Type B pancreatic cell (in vitro differentiated cells): ENCODE results near the gene TMC1. TPM values are rescaled to one million over a fixed set of nuclear protein-coding genes. Genes with fewer than 3 reads are reported as not detected.
"Not testable (repeated sequence)": the region's sequence is repeated elsewhere in the genome, so short reads cannot be mapped to it uniquely, and the experiment has no call there.

Source experiments
- DNase-seq: peaks from one replicate; pipeline ENCODE4 v3.0.0; 2021; ENCODE audit warnings: mixed read lengths; ENCODE audit not compliant: unreplicated experiment; ENCODE audit errors: extremely low spot score
- H3K27ac Mint-ChIP-seq: 2 replicates; pipeline ENCODE4 v1.8.0; 2021; ENCODE audit warnings: mild to moderate bottlenecking, mixed read lengths
- H3K27me3 Mint-ChIP-seq: 2 replicates; pipeline ENCODE4 v1.8.0; 2021; ENCODE audit warnings: mixed read lengths
- H3K36me3 Mint-ChIP-seq: 2 replicates; pipeline ENCODE4 v1.8.0; 2021; ENCODE audit warnings: mixed read lengths
- H3K4me1 Mint-ChIP-seq: one replicate; pipeline ENCODE4 v1.8.0; 2021; ENCODE audit warnings: mixed read lengths; ENCODE audit not compliant: unreplicated experiment
- H3K4me3 Mint-ChIP-seq: 2 replicates; pipeline ENCODE4 v1.8.0; 2021; ENCODE audit warnings: mild to moderate bottlenecking, mixed read lengths
- H3K9me3 Mint-ChIP-seq: 2 replicates; pipeline ENCODE4 v1.8.0; 2021; ENCODE audit warnings: mixed read lengths
- CTCF ChIP-seq: fragments of 200-600 bp; sonication (generic); conservative IDR thresholded peaks from 2 replicates; pipeline ENCODE4 v1.5.0; 2021; ENCODE audit warnings: antibody characterized with exemption, mild to moderate bottlenecking
- long read RNA-seq: library from polyadenylated mRNA; unstranded; transcript quantifications from one replicate; pipeline ENCODE4 v2.0.0, GENCODE V29; 2020
- total RNA-seq: library from RNA; stranded (reverse); gene quantifications from 2 replicates; pipeline ENCODE4 v1.2.1, GENCODE V29; 2021; ENCODE audit warnings: low replicate concordance

TMC1 gene
- not detected in 2 replicates for total RNA-seq
- long read RNA-seq = 0 reads

DNA sequence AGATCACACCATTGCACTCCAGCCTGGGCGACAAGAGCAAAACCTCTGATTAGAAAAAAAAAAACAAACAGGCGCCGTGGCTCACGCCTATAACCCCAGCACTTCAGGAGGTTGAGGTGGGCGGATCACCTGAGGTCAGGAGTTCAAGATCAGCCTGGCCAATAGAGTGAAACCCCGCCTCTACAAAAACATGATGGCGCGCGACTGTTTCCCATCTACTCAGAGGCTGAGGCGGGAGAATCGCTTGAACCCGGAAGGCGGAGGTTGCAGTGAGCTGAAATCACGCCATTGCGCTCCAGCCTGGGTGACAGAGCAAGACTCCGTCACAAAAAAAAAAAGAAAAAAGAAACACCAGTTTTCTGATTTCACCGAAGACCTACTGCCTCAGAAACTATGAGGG is at the start of gene TMC1:
TMC1 (plus strand) TSS at position 193 of the 400 bp plus-strand sequence. CDS start 127,041 bp downstream, outside the sequence.
- not testable (repeated sequence) for H3K27ac Mint-ChIP-seq, DNase-seq, H3K36me3 Mint-ChIP-seq, H3K9me3 Mint-ChIP-seq, H3K4me3 Mint-ChIP-seq, H3K4me1 Mint-ChIP-seq, H3K27me3 Mint-ChIP-seq

GRCh38 chr9:72473474-72474261 is 47.7 kb upstream of the TMC1 start:
- Mint-ChIP-seq H3K27ac (peak overlapping the region; percentile 61), H3K4me3 (no peak overlapping the region), H3K36me3 (no peaks in the 10 kb centered on the region), H3K9me3 (peaks cover 6% of the 10 kb centered on the region), H3K4me1 (peaks cover 16% of the 10 kb centered on the region), H3K27me3 (no peaks in the 10 kb centered on the region)
- no peak for TF ChIP-seq CTCF
- no peak for DNase-seq

- no peaks in the 10 kb centered on the region for H3K36me3 Mint-ChIP-seq
- H3K9me3 Mint-ChIP-seq = peaks cover 6% of the 10 kb centered on the region
- H3K27ac Mint-ChIP-seq = no peak overlapping the region
- no peak overlapping the region for H3K4me3 Mint-ChIP-seq
- no peak for TF ChIP-seq CTCF
- H3K27me3 Mint-ChIP-seq = no peaks in the 10 kb centered on the region
- no peak for DNase-seq
- H3K4me1 Mint-ChIP-seq = peaks cover 16% of the 10 kb centered on the region
Measured at GRCh38 chr9:72474676-72475075, 46.7 kb upstream of the TMC1 start.

GRCh38 chr9:72476100-72476499 is 45.3 kb upstream of the TMC1 start:
- H3K27ac Mint-ChIP-seq = peak overlapping the region; percentile 80
- peaks cover 16% of the 10 kb centered on the region for H3K4me1 Mint-ChIP-seq
- peaks cover 6% of the 10 kb centered on the region for H3K9me3 Mint-ChIP-seq
- DNase-seq = no peak
- TF ChIP-seq CTCF = no peak
- H3K27me3 Mint-ChIP-seq = no peaks in the 10 kb centered on the region
- no peak overlapping the region for H3K4me3 Mint-ChIP-seq
- no peaks in the 10 kb centered on the region for H3K36me3 Mint-ChIP-seq

DNA sequence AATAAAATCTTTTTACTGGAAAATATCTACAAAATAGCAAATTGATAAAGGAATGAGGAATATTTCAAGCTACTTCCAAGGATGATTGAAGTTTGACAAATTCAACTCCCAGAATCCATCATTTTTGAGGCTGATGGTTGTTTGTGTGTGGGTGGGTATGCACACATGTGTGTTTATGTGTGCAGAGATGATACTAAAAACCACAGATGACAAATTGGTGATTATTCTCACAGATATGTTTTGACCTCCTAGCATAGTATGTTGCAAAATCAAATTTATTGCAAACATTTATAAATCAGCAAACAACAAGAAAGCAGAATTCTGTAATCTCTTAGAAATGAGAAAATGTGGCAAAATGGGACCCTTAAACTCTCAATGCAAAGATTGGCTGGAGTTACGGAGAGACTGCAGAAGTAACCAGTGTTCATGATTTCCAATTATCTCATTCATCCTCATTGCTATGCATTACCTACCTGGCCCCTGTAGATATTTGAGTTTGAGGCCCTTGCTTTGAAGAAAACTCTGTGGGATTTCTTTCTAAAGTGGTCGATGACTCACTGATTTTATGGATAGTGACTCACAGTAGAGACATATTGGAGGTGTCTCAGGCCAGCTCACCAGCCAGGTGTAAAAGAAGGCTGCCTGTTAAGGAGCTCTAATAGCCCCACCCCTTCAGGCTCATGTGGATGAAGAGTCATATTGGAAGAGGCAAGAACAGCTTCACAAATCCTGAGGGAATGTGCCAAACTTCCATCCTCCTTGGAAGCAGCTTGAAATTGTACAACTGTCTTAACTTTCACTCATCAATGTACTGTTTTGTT is 44.6 kb upstream of the TMC1 start:
- Mint-ChIP-seq H3K27ac (peak overlapping the region; percentile 98), H3K9me3 (peaks cover 6% of the 10 kb centered on the region), H3K4me3 (peak overlapping the region; percentile 21), H3K4me1 (peaks cover 16% of the 10 kb centered on the region), H3K36me3 (no peaks in the 10 kb centered on the region), H3K27me3 (no peaks in the 10 kb centered on the region)
- no peak for TF ChIP-seq CTCF
- DNase-seq = no peak

- H3K27me3 Mint-ChIP-seq = no peaks in the 10 kb centered on the region
- H3K4me1 Mint-ChIP-seq = peaks cover 16% of the 10 kb centered on the region
- peak overlapping the region; percentile 71 for H3K4me3 Mint-ChIP-seq
- no peaks in the 10 kb centered on the region for H3K36me3 Mint-ChIP-seq
- H3K27ac Mint-ChIP-seq = peak overlapping the region; percentile 98
- no peak for DNase-seq
- H3K9me3 Mint-ChIP-seq = peaks cover 10% of the 10 kb centered on the region
- no peak for TF ChIP-seq CTCF
Measured at GRCh38 chr9:72477930-72478518, 43.4 kb upstream of the TMC1 start.
